CD4-positive, alpha-beta T cell (primary cell): ENCODE data around the gene PZP. TPM values are rescaled to one million over a fixed set of nuclear protein-coding genes. Genes with fewer than 3 reads are reported as not detected.
"Not testable (repeated sequence)": the region's sequence is repeated elsewhere in the genome, so short reads cannot be mapped to it uniquely, and the experiment has no call there.

ENCODE experiments used
- ATAC-seq: fragments of 200-7000 bp; cut with Tn5 transposase; one replicate; pipeline ENCODE4 v1.10.0; 2022; ENCODE audit warnings: mild to moderate bottlenecking; ENCODE audit not compliant: poor library complexity
- CTCF ChIA-PET: fragments of 350-600 bp; sonication (Branson Sonifier 250); formaldehyde crosslinking; loops from one replicate; lab custom pipeline; 2021; ENCODE audit warnings: antibody characterized with exemption, inconsistent platforms; lab: Charles Lee
- POLR2A ChIA-PET: fragments of 350-600 bp; sonication (Branson Sonifier 250); formaldehyde crosslinking; loops from one replicate; lab custom pipeline; 2021; ENCODE audit warnings: antibody characterized with exemption, inconsistent platforms; lab: Charles Lee
- DNase-seq, 14 experiments: peaks; one replicate each; pipeline ENCODE4 v3.0.0-alpha.2; 2013 to 2020; ENCODE audit warnings: mixed read lengths in 2 of 14
- H3K27ac ChIP-seq, 2 donors: one replicate each; pipeline versions ENCODE4 v1.5.1 to v1.7.0; 2013; ENCODE audit warnings: low read length in 2 of 2, low read depth in 1 of 2, mild to moderate bottlenecking in 1 of 2
- H3K27me3 ChIP-seq, 2 experiments: 1 replicate in 1 of 2; 2 replicates in 1 of 2; pipeline versions ENCODE4 v1.6.1 to v1.7.0; 2013; ENCODE audit warnings: low read length in 2 of 2, control low read depth in 1 of 2, mild to moderate bottlenecking in 1 of 2, moderate library complexity in 1 of 2; ENCODE audit not compliant: insufficient read depth in 2 of 2, control insufficient read depth in 1 of 2
- H3K36me3 ChIP-seq: one replicate; pipeline ENCODE4 v1.6.1; 2013; ENCODE audit warnings: low read length, control low read depth; ENCODE audit not compliant: insufficient read depth
- H3K4me1 ChIP-seq: one replicate; pipeline ENCODE4 v1.6.1; 2013; ENCODE audit warnings: low read length, control low read depth; ENCODE audit not compliant: insufficient read depth
- H3K4me3 ChIP-seq: one replicate; pipeline ENCODE4 v1.5.1; 2013; ENCODE audit warnings: mild to moderate bottlenecking, low read length, moderate library complexity
- H3K9me3 ChIP-seq, 2 experiments: 1 replicate in 1 of 2; 2 replicates in 1 of 2; pipeline versions ENCODE4 v1.6.1 to v1.7.0; 2013; ENCODE audit warnings: low read length in 2 of 2, mild to moderate bottlenecking in 2 of 2, control low read depth in 1 of 2, moderate library complexity in 1 of 2; ENCODE audit not compliant: control insufficient read depth in 1 of 2, insufficient read depth in 1 of 2
- H3K27ac Mint-ChIP-seq: one replicate; pipeline ENCODE4 v1.8.0; 2020; ENCODE audit warnings: mixed read lengths
- H3K27me3 Mint-ChIP-seq: one replicate; pipeline ENCODE4 v1.8.0; 2021; ENCODE audit warnings: mixed read lengths
- H3K36me3 Mint-ChIP-seq: one replicate; pipeline ENCODE4 v1.8.0; 2021; ENCODE audit warnings: low read depth, mixed read lengths
- H3K4me1 Mint-ChIP-seq: one replicate; pipeline ENCODE4 v1.8.0; 2021; ENCODE audit warnings: low read depth, mixed read lengths
- H3K4me3 Mint-ChIP-seq: one replicate; pipeline ENCODE4 v1.8.0; 2020; ENCODE audit warnings: mild to moderate bottlenecking, mixed read lengths
- H3K9me3 Mint-ChIP-seq: one replicate; pipeline ENCODE4 v1.8.0; 2020; ENCODE audit warnings: mixed read lengths
- intact Hi-C, 2 experiments: fragments of 100-400 bp; cut with DNase I in 1 of 2; cut with micrococcal nuclease in 1 of 2; formaldehyde crosslinking; loops; one replicate each; pipeline versions ENCODE4 v1.15.1 to v1.9.0; 2023 to 2025; cut with DNase I, micrococcal nuclease
- total RNA-seq, 174 experiments: library from RNA in 2 of 174; stranded (reverse) in 2 of 174; gene quantifications; one replicate each; pipeline ENCODE4 v1.2.3 and lab custom pipeline; 2021 to 2026
- TF ChIP-seq, protein P1 (sequence below): fragments of 200-600 bp; IDR thresholded peaks from one replicate; pipeline ENCODE4 v1.8.0; 2022; ENCODE audit warnings: antibody characterized with exemption, mild to moderate bottlenecking

PZP gene
- total RNA-seq, 2 experiments from 2014 or later, result not detected

- intact Hi-C loops, result no loop called here
- ChIA-PET CTCF (no interaction called here), POLR2A (no interaction called here)
- no peaks in the 10 kb centered on the region for H3K4me1 Mint-ChIP-seq
- H3K36me3 Mint-ChIP-seq, result no peaks in the 10 kb centered on the region
- no peaks in the 10 kb centered on the region for H3K9me3 Mint-ChIP-seq
- H3K27me3 Mint-ChIP-seq, result no peaks in the 10 kb centered on the region
- no peak overlapping the region for H3K27ac Mint-ChIP-seq
- peaks cover 0 to 5% of the 10 kb centered on the region in 2 experiments for H3K9me3 ChIP-seq
- no peak for ATAC-seq
- TF ChIP-seq, protein P1, sequence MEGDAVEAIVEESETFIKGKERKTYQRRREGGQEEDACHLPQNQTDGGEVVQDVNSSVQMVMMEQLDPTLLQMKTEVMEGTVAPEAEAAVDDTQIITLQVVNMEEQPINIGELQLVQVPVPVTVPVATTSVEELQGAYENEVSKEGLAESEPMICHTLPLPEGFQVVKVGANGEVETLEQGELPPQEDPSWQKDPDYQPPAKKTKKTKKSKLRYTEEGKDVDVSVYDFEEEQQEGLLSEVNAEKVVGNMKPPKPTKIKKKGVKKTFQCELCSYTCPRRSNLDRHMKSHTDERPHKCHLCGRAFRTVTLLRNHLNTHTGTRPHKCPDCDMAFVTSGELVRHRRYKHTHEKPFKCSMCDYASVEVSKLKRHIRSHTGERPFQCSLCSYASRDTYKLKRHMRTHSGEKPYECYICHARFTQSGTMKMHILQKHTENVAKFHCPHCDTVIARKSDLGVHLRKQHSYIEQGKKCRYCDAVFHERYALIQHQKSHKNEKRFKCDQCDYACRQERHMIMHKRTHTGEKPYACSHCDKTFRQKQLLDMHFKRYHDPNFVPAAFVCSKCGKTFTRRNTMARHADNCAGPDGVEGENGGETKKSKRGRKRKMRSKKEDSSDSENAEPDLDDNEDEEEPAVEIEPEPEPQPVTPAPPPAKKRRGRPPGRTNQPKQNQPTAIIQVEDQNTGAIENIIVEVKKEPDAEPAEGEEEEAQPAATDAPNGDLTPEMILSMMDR, result no peak
- no peaks in the 10 kb centered on the region for H3K36me3 ChIP-seq
- H3K27me3 ChIP-seq, result no peaks in the 10 kb centered on the region
- H3K27ac ChIP-seq, result no peak overlapping the region
- no peak overlapping the region for H3K4me3 ChIP-seq
- DNase-seq, result no peak
- no peak overlapping the region for H3K4me3 Mint-ChIP-seq
- no peaks in the 10 kb centered on the region for H3K4me1 ChIP-seq
Measured at GRCh38 chr12:9221483-9221882, 13.3 kb upstream of the PZP start.

- H3K36me3 Mint-ChIP-seq, H3K36me3 ChIP-seq, H3K4me1 Mint-ChIP-seq, H3K27ac Mint-ChIP-seq, POLR2A ChIA-PET, H3K27me3 ChIP-seq, H3K4me1 ChIP-seq, H3K27ac ChIP-seq, intact Hi-C loops, CTCF ChIA-PET, H3K9me3 Mint-ChIP-seq, H3K4me3 ChIP-seq, H3K27me3 Mint-ChIP-seq, ATAC-seq, H3K4me3 Mint-ChIP-seq, DNase-seq, H3K9me3 ChIP-seq: not testable (repeated sequence)
Measured at GRCh38 chr12:9221011-9221410, 12.8 kb upstream of the PZP start.

GRCh38 chr12:9214534-9214933, 6.3 kb upstream of the PZP start:
- H3K27ac Mint-ChIP-seq, result no peak overlapping the region
- Histone ChIP-seq H3K27ac (no peak overlapping the region), H3K9me3 (no peaks in the 10 kb centered on the region), H3K4me1 (no peaks in the 10 kb centered on the region), H3K4me3 (no peak overlapping the region), H3K36me3 (no peaks in the 10 kb centered on the region), H3K27me3 (no peaks in the 10 kb centered on the region)
- no peaks in the 10 kb centered on the region for H3K9me3 Mint-ChIP-seq
- TF ChIP-seq, protein P1, result no peak
- ATAC-seq (no peak), DNase-seq (no peak)
- CTCF ChIA-PET, result no interaction called here
- no peaks in the 10 kb centered on the region for H3K4me1 Mint-ChIP-seq
- no peaks in the 10 kb centered on the region for H3K27me3 Mint-ChIP-seq
- intact Hi-C loops, result no loop called here
- H3K4me3 Mint-ChIP-seq, result no peak overlapping the region
- POLR2A ChIA-PET, result no interaction called here
- no peaks in the 10 kb centered on the region for H3K36me3 Mint-ChIP-seq

GRCh38 chr12:9211687-9212086, 3.5 kb upstream of the PZP start:
- Mint-ChIP-seq H3K27me3 (no peaks in the 10 kb centered on the region), H3K9me3 (no peaks in the 10 kb centered on the region), H3K4me1 (no peaks in the 10 kb centered on the region), H3K36me3 (no peaks in the 10 kb centered on the region), H3K27ac (no peak overlapping the region), H3K4me3 (no peak overlapping the region)
- CTCF ChIA-PET, result no interaction called here
- POLR2A ChIA-PET, result no interaction called here
- Histone ChIP-seq H3K27ac (no peak overlapping the region), H3K27me3 (no peaks in the 10 kb centered on the region), H3K9me3 (no peaks in the 10 kb centered on the region), H3K4me1 (no peaks in the 10 kb centered on the region), H3K36me3 (no peaks in the 10 kb centered on the region), H3K4me3 (no peak overlapping the region)
- TF ChIP-seq, protein P1, result no peak
- ATAC-seq (no peak), DNase-seq (no peak)
- intact Hi-C loops, result no loop called here
